NCI-H526 (cell line): ENCODE results near the gene NKG7.
A peak's percentile ranks its signal among the peaks of the same experiment; 100 is the strongest.
"Not testable (repeated sequence)": the region's sequence is repeated elsewhere in the genome, so short reads cannot be mapped to it uniquely, and the experiment has no call there.

Experiments
- DNase-seq, 2 experiments: peaks; one replicate each; lab custom pipeline; 2025; lab: John Stamatoyannopoulos, UW

Gene NKG7, protein sequence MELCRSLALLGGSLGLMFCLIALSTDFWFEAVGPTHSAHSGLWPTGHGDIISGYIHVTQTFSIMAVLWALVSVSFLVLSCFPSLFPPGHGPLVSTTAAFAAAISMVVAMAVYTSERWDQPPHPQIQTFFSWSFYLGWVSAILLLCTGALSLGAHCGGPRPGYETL

DNA sequence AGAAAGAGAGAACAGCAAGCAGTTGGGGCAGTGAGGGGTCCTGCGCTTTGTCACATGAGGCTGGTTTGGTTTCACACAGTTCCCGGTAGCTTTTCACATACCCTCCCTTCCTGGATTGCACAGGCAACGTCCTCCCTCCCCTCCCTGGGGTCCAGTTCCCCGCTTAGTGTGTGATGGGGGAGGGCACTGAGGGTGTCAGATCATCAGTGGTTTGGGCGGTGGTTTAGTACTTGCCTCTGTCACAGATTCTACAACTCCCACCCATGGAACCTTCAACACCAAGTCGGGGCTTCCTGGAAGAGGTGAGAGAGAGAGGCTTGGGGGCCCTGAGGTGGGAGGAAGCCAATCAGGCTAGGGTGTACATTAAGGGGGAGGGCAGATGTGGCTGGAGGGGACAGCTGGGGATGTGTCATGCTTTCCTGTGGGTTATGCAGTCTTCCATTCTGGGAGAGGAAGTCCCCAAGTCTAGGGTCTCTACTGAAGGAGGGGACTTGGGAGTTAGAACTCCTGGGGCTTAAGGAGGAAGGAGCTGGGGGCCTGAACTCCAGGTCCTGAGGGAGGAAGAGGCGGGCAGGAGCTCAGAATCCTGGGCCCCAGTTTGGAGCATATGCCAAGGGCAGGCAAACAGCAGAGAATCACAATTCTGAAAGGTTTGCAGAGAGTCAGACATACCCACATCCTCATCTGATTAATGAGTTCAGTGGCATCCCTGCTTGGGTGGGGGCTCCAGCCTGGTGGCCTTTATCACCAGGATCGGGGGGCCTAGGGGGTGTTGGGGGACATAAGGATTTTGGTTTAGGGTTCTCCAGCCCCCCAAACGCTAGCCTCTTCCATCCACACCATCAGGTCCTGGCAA is at the start of gene NKG7:
Gene NKG7, minus strand, starts transcription at position 6 of the 856 bp plus-strand sequence. CDS start 119 bp downstream, outside the sequence.
- DNase-seq: no peak

DNA sequence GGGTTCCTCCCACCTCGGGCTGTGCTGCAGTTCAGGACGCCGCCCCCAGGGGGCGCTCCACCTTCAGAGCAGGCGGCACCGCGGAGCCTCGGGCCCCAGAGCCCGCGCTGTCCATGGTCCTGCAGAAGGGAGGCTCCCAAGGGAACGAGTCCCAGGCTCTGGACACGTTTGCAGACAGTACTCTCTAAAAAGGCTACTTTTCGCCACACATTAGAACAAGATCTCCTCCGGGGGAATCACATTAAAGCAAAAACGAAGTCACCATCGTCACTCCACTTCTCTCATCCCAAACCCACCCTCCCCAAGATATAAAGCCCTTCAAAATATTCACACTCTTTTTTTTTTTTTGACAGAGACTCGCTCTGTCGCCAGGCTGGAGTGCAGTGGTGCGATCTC is 49.6 kb upstream of the NKG7 start:
- peak in 1 of 2 experiments; percentile 86 for DNase-seq

DNA sequence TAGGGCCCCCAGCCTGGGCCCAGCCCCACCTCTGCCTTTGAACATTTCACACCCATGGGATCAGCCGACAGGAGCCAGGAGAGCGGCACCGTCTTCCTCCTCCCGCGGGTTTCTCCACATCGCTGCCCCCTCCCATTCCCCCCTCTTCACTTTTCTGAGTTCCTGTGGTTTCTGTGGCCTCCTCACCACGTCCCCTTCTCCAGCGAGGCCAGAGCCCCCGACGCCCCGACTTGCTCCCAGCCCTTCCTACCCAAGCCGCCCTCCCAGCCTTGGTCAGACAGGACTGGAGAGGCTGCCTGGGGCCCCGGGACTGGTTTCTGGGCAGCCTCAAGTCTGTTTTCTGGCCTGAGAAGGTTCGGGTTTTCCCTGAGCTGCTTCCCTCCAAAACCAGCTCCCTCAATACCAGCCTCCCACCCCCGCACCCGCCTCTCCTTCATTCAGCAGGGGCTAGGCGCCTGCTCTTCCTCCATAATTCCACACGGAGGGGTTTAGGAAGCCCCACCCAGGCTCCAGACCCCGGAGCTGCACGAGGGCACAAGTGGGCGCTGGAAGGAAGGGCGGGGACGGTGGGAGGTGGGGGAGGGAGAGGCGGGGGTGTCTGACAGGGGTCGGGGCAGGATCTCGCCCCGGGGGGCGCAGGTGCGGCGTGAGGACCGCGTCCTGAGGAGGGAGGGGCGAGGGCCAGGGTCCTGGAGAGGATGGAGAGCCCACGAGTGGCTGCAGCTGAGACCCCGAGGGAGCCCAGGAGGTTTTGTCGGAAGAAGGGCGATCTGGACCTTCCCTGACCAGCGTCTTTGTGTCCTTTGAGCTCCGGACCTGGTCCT is 49.0 kb upstream of the NKG7 start:
- no peak for DNase-seq

DNA sequence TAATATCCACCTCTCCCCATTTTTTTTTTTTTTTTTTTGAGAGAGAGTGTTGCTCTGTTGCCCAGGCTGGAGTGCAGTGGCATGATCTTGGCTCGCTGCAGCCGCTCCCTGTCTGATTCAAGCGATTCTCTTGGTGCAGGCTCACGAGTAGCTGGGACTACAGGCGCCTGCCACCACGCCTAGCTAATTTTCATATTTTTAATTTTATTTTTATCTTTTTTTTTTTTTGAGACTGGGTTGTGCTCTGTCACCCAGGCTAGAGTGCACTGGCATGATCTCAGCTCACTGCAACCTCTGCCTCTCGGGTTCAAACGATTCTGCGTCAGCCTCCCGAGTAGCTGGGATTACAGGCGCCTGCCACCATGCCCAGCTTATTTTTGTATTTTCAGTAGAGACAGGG is 48.1 kb upstream of the NKG7 start:
- not testable (repeated sequence) for DNase-seq

DNA sequence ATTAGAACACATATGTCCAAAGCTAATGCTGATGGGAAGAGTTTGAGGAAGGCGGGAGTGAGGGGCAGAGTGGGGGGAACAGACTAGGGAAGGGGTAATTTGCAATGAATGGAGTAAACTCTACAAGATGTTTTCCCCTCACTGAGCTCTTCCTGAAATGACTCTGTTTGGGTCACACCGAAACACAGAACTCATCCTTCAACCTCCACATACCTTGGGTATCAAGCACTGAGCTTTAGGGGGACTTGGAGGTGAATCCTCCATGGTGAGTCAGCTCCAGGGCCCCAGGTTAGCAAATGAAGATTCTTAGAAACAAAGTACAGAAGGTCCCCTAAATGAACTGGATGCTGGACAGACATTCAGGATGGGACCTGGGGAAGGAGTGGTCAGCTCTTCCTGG is 46.3 kb upstream of the NKG7 start:
- no peak for DNase-seq

DNA sequence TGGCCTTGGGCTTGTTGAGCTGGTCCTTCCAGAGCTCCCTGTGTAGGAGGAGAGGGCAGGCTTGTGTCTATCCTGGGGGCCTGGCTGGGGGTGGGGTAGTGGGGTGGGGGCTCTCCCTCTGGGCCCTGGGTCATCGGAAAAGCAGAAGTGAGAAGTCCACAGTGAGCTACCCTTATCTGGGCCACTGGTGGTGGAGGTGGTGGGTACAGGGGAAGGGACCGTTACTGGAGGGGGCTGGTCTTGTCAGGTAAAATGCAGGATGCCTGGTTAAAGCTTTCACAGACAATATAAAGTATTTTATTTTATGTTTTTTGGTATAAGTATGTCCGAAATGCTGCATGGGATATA is 45.3 kb upstream of the NKG7 start:
- no peak for DNase-seq

DNA sequence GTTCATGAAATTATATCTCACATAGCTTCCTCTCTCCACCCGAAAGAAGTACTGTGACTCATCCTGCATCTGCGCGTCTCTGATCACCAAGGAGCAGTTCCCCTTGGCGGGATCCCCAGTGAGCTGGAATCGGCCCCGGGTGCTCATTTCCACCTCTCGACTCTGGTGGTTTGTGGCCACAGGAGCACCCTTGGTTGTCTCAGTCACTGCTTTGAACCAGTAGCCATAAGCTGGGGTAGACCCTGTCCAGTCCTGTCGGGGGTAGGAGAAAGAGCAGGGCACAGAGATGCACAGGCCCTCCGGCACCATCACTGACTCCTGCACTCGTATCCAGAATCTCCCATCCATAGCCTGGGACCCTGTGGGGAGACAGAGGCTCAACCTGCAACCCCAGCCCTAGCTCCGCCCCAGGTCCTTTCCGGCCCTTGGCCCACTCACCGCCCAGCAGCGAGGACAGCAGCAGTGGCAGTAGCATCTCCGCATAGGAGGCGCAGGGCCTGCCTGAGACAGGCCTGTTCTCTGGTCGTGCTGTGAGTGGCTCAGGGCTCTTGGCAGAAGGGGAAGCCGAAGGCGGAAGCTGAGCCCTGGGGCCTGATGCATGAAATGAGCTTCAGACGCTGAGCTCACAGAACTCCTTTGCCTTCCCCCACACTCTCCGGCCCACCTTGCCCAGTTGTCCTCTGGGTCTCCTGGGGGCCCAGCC is 44.8 kb upstream of the NKG7 start, which contains the start of gene SIGLEC10:
Gene SIGLEC10, minus strand, starts transcription at position 536 of the 703 bp plus-strand sequence. Its CDS starts 61 bp downstream, at position 475.
- DNase-seq: peak in 1 of 2 experiments; percentile 13

DNA sequence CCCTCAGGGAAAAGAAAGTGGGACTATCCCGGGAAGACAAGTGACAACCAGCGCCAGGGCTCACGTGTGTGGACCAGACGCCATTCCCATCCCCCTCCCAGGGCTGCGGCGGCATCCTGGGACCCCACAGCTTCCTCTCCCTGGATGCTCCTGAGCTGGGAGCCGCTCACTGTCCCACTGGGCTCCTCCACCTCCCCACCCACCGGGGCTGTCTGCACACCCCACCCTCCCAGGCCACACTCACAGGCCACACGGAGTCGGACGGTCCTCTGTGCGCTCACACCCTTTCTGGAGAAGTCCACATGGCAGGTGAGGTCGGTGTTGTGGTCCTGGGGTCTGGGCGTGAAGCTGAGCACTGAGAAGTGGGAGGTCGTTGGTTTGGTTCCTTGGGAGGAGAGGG is 44.0 kb upstream of the NKG7 start:
- not testable (repeated sequence) for DNase-seq

DNA sequence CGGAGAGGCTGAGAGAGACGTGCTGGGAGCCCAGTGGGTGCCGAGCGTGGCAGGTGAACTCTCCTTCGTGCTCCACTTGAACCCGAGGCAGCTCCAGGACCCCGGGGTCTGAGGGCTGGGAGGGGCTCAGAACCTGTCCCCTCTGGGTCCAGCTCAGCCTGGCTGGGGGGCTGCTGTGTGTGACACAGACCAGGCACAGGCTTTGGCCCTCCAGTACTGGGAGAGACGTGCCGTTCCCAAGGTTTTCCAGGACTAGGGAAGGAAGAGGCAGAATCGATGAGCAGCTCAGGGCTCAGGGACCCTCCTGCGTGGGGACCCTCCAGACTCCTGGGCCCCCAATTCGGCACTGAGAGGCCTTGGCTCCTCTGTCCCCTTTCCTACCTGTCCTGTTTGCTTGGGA is 42.7 kb upstream of the NKG7 start:
- DNase-seq: no peak

DNA sequence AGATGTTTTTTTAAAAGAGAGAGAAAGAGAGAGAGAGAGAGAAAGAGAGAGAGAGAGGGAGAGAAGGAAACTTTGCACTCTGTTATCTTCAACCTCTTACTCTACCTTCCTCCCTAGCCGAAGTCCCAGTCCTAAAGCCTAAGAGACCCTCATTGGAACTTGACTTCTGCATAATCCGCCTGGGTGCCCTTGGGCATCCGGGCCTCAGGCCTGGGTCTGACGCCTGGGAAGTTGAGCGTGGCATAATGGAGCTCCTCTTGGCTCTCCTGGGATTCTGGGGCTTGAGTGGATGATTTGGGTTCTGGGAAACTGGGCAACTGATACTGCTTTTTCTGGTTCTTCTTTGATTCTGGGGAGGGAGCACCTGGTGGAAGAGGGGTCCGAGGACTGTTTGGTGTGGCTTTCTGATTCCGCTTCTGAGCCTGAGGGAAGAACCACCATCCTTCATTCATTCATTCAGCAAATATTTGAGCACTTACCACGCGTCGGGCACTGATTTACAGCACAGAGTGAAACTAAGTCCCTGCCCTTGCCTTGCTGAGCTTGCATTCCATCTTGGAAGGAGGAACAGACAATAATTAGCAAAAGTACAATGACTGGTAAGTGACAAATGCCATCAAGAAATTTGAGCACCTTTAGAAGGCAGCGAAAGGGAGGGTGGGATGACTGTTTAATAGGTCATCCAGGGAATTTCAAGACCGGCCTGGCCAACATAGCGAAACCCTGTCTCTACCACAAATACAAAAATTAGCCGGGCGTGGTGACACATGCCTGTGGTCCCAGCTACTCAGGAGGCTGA is 38.7 kb upstream of the NKG7 start:
- no peak for DNase-seq

DNA sequence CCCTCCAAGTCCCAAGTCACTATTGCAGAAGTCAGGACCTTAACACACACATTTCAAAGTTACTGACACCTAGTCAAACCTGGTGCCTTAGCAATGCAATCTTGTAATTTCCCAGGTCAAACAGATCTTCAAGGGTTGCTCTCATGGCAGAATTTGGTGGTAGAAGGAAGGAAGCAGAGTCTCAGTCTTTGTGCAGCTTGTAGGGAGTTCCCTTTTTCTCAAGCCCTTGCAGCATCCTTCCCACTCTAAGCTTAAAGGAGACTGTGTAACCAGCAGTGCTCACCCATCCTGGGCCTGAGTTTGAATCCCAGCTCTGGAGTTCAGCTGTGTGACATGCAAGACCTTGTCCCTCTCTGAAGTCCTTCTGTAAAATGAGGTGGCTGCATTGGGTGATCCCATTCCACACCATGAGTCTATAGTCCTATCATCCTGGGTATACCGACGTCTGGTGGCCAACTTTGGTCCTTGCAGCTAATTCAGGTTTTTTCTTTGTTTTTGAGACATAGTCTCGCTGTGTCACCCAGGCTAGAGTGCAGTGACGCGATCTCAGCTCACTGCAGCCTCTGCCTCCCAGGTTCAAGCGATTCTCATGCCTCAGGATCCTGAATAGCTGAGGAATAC is 35.2 kb upstream of the NKG7 start:
- DNase-seq: peak in 1 of 2 experiments; percentile 37

DNA sequence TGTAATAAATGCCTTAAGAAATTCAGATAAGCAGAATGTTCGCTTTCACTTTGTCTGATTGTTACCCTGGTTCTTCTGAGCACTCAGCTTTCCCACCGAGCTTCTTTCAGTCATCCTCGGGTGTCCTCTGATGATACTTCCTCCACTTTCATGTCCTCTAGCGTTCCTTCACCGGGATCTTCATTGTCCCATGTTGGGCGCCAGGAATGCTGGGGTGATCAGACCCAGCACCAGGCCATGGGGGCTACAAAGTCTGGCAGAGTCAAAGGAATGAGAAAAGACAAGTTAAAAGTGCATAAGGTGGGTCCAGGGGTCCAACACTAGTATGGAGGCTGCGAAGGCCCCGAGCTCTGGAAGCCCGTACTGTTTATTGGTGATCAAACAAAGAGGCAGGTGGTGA is 29.7 kb upstream of the NKG7 start:
- no peak for DNase-seq

DNA sequence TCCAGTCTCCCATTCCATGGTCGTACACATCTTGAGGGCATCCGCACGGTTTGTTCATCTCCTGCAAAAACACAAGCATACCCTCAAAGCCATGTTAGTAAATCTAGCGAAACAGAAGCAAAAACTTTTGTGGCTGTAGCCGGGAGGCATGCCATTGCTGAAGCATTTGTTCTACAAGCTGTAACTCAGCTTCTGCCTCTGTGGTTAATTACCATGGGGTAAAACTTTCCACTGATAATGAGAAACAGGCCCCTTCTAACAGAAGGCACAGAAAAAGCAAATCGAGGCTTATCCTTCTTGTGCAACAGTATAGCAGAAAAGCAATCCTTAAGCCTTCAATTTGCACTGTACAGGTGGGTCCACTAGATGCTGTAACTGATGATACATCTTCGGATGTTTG is 27.5 kb upstream of the NKG7 start:
- not testable (repeated sequence) for DNase-seq

DNA sequence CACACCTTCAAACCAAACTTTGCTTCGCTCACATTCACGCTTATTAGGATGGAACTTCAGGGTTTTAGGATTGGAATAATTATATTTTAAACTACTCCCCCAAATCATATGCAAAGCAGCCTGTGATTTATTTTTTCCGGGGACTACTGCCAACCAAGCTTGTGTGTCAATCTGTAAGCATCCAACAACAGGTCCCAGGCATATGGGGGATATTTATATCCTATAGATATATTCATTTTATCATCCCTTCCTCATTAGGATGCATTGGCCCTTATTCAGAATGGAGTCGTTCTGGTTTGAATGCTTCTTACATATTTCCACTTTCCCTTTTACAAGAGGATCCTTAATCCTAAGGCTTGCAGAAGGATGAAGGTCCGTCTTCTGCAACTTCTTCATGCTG is 26.8 kb upstream of the NKG7 start:
- DNase-seq: no peak

DNA sequence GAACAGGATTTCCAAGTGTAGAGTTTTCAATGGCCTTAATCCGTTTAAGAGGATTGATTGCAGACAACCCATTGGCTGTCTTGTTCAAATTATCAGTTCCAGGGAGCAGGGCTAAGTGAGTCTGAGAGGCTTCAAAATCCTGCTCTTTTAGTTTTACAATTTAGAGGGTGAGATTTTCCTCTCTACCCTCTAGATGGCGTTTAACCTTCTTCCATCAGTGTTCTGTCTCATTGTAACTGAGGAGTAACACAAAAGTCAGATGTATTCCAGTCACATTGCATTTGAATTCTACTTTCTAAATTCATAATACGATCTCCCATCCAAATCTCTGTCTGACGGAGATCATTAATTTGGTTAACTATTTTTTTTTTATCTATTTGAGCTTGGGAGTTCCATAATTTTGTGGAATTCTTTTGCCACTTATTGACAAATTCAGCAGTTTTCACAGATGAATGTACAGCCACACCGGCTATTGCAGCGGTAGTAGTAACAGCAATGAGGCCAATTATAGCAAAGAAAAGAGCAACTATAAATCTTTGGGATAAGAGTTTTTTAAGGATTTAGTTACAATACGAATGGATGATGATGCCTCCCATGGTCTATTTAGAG is 25.7 kb upstream of the NKG7 start:
- DNase-seq: peak; percentile 12 to 56

DNA sequence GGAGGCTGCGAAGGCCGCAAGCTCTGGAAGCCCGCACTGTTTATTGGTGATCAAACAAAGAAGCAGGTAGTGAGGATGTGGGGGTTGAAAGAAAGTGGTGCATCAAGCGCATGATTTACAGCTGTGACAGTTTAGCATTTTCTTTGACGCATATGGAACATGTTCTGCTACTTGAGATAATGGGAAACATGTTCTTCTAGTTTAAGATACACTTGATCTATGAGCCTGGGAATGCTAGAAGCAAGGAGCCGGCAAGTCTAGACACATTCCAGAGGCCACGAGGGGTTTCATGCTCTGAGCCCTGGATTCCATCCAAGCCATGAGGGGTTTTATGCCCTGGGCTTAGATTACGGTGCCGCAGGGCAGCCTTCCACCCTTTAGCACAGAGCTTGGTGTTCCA is 25.0 kb upstream of the NKG7 start:
- not testable (repeated sequence) for DNase-seq

DNA sequence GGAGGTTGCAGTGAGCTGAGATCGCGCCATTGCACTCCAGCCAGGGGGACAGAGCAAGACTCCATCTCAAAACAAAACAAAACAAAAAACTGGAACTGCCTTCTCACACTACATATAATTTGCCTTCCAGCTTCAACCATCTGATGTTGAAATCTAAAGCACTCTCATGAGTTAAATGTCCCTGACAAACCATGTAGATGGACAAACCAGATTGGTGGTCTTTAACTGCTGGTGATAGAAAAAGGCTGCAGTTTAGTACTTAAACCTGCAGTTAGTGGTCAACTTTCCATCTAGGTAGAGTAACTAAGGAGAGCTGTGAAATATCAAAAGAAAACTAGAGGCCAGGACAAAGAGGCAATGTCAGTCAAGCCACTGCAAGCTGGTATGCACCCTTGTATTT is 23.7 kb upstream of the NKG7 start:
- DNase-seq: no peak

DNA sequence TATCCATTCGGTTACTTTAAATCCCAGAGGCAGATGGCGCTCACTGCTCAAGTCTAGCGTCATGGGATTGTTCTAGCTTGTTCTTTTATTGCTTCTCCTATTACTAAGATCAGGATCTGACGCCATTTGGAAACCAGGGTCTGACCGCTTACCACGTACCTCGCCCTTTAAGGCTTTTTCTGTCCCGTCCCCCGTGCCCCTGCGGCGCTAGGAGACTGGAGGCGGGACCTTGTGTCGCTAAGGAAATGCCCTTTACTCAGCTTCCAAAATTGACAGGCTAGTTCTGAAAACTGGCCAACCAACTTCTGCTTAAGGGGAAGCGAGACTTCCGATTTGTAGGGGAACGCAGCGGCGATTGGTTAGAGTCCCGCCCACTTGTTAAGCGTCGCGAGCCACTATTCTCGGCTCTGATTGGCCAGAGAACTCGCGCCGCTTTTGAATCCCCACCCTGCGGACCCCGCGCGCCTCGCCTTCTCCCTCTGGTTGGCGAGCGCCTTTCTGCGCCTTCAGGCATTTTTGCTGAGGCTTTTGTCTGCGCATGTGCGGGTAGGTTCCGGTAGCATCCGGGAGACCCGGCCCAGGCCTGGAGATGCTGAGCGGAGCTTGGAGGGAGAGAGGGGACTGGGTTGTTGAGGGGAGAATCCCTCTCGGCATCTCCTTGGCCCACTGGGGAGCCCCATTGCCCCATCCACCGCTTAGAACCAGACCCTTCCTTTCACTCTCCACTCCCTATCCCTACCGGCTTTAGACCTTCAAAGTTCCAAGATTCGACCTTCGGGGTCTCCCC is 21.8 kb upstream of the NKG7 start:
- peak; percentile 99 to 100 for DNase-seq

DNA sequence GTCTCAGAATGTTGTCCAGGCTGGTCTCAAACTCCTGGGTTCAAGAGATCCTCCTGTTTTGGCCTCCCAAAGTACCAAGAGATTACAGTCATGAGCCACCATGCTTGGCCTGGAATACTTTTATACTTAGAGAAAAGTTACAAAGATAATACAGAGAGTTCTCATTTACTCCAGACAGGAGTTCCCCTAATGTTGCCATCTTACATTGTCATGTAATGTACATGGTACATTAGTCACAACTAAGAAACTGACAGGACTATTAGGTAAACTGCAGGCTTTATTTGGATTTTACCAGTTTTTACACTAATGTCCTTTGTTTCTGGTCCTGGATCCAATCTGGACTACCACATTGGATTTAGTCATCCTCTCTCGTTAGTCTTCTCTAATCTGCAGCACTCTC is 20.2 kb upstream of the NKG7 start:
- no peak for DNase-seq
